ENCODE data around the gene VWA1.
"Not testable (repeated sequence)": the region's sequence is repeated elsewhere in the genome, so short reads cannot be mapped to it uniquely, and the experiment has no call there.

VWA1 gene

DNA sequence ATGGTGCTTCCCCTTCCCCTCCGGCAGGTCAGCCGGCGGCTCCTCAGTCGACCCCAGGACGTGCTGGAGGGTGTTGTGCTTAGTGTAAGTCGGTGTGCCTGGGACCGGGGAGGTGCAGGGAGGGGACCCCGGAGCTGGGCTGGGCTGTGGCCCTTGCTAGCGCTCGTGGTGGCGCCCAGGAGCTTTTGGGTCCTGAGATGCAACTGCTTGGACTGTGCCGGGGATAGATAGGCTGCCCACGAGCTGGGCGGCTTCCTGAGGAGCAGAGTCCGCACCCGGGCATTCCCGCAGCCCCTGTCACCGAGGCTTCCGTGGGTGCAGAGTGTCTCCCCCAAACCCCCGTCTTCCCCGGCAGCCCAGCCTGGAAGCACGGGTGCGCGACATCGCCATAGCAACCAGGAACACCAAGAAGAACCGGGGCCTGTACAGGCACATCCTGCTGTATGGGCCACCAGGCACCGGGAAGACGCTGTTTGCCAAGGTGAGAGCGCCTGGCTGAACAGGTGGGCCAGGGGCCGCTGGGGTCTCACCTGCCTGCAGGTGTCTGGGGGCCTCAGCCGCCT is 50.3 kb downstream of the VWA1 start:
- DNase-seq (ENCODE audit: low spot score), result not testable (repeated sequence)

DNA sequence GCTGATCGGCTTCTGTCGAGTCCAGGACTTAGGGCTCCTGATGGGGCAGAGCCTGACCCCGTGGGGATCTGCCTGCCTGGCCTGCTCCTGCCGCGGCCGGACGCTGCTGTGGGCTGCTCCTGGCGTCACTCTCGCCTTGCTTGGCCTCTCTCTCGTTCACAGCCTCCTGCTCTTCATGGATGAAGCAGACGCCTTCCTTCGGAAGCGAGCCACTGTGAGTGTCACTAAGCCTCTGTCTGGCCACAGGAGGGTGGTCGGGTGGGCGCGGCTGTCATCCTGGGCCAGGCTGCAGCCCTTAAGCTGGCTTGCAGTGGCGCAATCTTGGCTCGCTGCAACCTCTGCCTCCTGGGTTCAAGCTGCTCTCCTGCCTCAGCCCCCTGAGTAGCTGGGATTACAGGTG is 52.2 kb downstream of the VWA1 start:
- DNase-seq (ENCODE audit: low spot score), result no peak

- no peak for DNase-seq (ENCODE audit: low spot score)
Measured at GRCh38 chr1:1489231-1489630, 53.7 kb downstream of the VWA1 start.

DNA sequence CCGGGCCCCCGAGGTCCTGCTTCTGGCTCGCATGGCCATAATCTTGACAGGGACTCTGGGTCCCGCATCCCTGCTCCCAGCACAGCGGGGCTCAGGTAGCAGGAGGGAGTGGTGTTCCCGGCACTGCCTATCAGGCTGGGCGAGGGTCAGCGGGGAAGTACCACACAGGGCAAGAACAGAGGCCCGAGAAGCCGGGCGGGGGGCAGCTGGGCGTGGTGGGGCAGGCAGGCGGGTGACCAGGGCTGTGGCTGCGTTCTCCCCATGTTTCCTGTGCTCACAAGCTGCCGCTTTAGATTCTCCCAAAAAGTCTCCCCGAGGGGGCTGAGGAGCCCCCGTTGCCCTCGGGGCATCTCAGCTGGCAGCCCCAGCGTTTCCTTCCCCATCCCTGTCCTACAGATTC is 54.4 kb downstream of the VWA1 start:
- DNase-seq (ENCODE audit: low spot score), result no peak

- no peak for DNase-seq (ENCODE audit: low spot score)
Measured at GRCh38 chr1:1490633-1491230, 55.2 kb downstream of the VWA1 start.

GRCh38 chr1:1491601-1492000 is 56.1 kb downstream of the VWA1 start:
- DNase-seq (ENCODE audit: low spot score), result no peak
